OCI-LY1 (cell line): Measurements from ENCODE around the gene MRPL36.

Experiments
- EZH2 ChIP-seq: fragments of 200-600 bp; sonication (generic), shearing (Covaris generic); IDR thresholded peaks from 2 replicates; pipeline ENCODE4 v1.8.0; 2017; ENCODE audit warnings: borderline replicate concordance, mixed run types, mild to moderate bottlenecking, antibody characterized with exemption, low read length, moderate library complexity, mixed read lengths
- TF ChIP-seq, protein P1 (sequence below): fragments of 200-600 bp; sonication (generic), shearing (Covaris generic); IDR thresholded peaks from 2 replicates; pipeline ENCODE4 v1.5.1; 2017; ENCODE audit warnings: mild to moderate bottlenecking, antibody characterized with exemption, low read length, moderate library complexity, mixed read lengths

DNA sequence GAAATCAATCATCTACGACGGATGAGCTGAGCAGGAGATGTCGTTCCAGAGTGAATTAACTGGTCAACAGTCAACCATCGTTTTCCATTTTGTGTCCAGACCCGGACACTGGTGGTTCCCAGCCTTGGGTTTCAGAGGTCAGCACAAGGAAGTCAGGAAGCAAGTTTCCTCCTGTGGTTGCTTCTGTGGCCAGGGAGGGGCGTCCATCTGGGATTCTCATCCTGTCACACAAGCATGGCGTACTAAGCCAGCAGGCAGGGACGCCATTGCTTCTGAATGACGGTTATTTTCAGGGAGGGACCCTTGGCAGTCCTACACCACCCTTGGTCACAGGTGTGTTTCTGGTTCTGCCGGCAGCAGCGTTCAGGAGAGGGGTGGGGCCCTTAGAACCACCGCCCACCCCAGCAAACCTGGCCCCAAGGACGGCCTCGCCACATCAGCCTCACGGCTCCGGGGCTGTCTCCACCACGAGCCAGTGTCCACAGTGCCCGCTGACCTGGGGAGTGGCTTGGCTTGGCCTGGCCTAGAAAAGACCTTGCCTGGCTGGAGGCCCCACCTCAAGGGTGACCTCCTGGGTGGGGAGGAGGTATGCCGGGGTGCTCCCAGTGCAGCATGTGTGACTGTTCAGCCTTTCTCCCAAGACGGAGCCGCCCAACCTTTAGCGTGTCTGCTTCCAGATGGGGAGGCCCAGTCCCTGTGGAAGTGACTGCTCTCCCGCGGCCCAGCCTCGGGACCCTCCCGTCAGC, 26.8 kb upstream of the MRPL36 start:
- TF ChIP-seq, protein P1, sequence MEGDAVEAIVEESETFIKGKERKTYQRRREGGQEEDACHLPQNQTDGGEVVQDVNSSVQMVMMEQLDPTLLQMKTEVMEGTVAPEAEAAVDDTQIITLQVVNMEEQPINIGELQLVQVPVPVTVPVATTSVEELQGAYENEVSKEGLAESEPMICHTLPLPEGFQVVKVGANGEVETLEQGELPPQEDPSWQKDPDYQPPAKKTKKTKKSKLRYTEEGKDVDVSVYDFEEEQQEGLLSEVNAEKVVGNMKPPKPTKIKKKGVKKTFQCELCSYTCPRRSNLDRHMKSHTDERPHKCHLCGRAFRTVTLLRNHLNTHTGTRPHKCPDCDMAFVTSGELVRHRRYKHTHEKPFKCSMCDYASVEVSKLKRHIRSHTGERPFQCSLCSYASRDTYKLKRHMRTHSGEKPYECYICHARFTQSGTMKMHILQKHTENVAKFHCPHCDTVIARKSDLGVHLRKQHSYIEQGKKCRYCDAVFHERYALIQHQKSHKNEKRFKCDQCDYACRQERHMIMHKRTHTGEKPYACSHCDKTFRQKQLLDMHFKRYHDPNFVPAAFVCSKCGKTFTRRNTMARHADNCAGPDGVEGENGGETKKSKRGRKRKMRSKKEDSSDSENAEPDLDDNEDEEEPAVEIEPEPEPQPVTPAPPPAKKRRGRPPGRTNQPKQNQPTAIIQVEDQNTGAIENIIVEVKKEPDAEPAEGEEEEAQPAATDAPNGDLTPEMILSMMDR: no peak
- TF ChIP-seq EZH2: no peak
